PFSK-1 (cell line): ENCODE data around the gene JADE2.

Experiments
- POLR2AphosphoS5 ChIP-seq: IDR thresholded peaks from 2 replicates; pipeline ENCODE4 v1.6.1; 2012; ENCODE audit warnings: low read depth, mild to moderate bottlenecking, control low read depth, low read length, moderate library complexity
- REST ChIP-seq, 2 experiments: IDR thresholded peaks; 2 replicates each; pipeline versions ENCODE4 v1.6.1 to v1.8.0; 2011 to 2012; ENCODE audit warnings: low read depth in 2 of 2, low read length in 2 of 2, control low read depth in 1 of 2, inconsistent platforms in 1 of 2, mild to moderate bottlenecking in 1 of 2, moderate library complexity in 1 of 2; ENCODE audit not compliant: insufficient read depth in 1 of 2
- TAF1 ChIP-seq: IDR thresholded peaks from 2 replicates; pipeline ENCODE4 v1.6.1; 2012; ENCODE audit warnings: low read length, control low read depth, borderline replicate concordance; ENCODE audit not compliant: insufficient read depth

GRCh38 chr5:134547999-134548658 lies 22.7 kb downstream of the JADE2 start:
- TF ChIP-seq POLR2AphosphoS5 = no peak
- no peak for TF ChIP-seq REST (IDR thresholded peaks at IDR 0.05; ENCODE audit: insufficient read depth in 1 of 2, low read depth in 2 of 2, low read length in 2 of 2)
- TF ChIP-seq TAF1 = no peak
